ENCODE results near the gene TLR5.

Gene TLR5

GRCh38 chr1:223142795-223143536 lies at the start of gene TLR5:
Gene TLR5, minus strand, starts transcription at chr1:223143248. Its CDS starts 30,217 bp downstream, at chr1:223113031.
- DNase-seq (ENCODE audit: low read depth): peak; percentile 68
- TF ChIP-seq CTCF (IDR thresholded peaks at IDR 0.05; ENCODE audit: insufficient read depth, low read depth, low read length, missing control alignments): peak; percentile 10
- no peak within 1 kb of the TSS for H3K4me3 ChIP-seq (ENCODE audit: low read depth, low read length)

- TF ChIP-seq CTCF (IDR thresholded peaks at IDR 0.05; ENCODE audit: insufficient read depth, low read depth, low read length, missing control alignments): no peak
- DNase-seq (ENCODE audit: low read depth): peak; percentile 71
- no peak overlapping the region for H3K4me3 ChIP-seq (ENCODE audit: low read depth, low read length)
Measured at GRCh38 chr1:223189903-223190724, 47.1 kb upstream of the TLR5 start.

GRCh38 chr1:223189525-223189902 lies 46.5 kb upstream of the TLR5 start:
- H3K4me3 ChIP-seq (ENCODE audit: low read depth, low read length): no peak overlapping the region
- DNase-seq (ENCODE audit: low read depth): no peak
- TF ChIP-seq CTCF (IDR thresholded peaks at IDR 0.05; ENCODE audit: insufficient read depth, low read depth, low read length, missing control alignments): no peak

GRCh38 chr1:223188618-223189356 lies 45.7 kb upstream of the TLR5 start:
- no peak for DNase-seq (ENCODE audit: low read depth)
- no peak for TF ChIP-seq CTCF (IDR thresholded peaks at IDR 0.05; ENCODE audit: insufficient read depth, low read depth, low read length, missing control alignments)
- no peak overlapping the region for H3K4me3 ChIP-seq (ENCODE audit: low read depth, low read length)

GRCh38 chr1:223186800-223187199 lies 43.8 kb upstream of the TLR5 start:
- H3K4me3 ChIP-seq (ENCODE audit: low read depth, low read length): no peak overlapping the region
- no peak for DNase-seq (ENCODE audit: low read depth)
- TF ChIP-seq CTCF (IDR thresholded peaks at IDR 0.05; ENCODE audit: insufficient read depth, low read depth, low read length, missing control alignments): no peak

- DNase-seq (ENCODE audit: low read depth): no peak
- H3K4me3 ChIP-seq (ENCODE audit: low read depth, low read length): no peak overlapping the region
- TF ChIP-seq CTCF (IDR thresholded peaks at IDR 0.05; ENCODE audit: insufficient read depth, low read depth, low read length, missing control alignments): no peak
Measured at GRCh38 chr1:223183268-223183862, 40.3 kb upstream of the TLR5 start.
